GM21825 (cell line): ENCODE data around the gene RTN4RL2.

Experiments
- ATAC-seq: cut with Tn5 transposase; IDR thresholded peaks from one replicate; pipeline ENCODE4 v1.9.1; 2021; ENCODE audit warnings: mild to moderate bottlenecking, moderate library complexity; ENCODE audit not compliant: unreplicated experiment

The RTN4RL2 gene

DNA sequence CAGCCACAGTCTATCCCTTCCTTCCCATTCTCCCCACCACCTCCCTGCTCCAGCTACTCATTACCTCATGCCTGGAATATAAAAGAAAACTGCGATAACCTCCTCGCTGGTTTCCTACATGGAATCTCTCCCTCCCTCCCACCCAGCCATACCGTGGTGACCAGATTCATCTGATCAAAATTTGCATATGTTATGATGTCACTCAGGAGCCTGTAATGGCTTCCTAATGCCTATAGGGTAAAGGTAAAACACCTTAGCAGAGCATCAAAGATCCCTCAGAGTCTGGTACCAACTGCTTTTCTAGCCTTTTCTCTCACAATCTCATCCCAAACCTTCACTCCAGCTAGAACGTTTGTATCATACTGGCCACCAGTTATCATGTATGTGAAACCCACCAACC lies 19.6 kb downstream of the RTN4RL2 start:
- no peak for ATAC-seq

DNA sequence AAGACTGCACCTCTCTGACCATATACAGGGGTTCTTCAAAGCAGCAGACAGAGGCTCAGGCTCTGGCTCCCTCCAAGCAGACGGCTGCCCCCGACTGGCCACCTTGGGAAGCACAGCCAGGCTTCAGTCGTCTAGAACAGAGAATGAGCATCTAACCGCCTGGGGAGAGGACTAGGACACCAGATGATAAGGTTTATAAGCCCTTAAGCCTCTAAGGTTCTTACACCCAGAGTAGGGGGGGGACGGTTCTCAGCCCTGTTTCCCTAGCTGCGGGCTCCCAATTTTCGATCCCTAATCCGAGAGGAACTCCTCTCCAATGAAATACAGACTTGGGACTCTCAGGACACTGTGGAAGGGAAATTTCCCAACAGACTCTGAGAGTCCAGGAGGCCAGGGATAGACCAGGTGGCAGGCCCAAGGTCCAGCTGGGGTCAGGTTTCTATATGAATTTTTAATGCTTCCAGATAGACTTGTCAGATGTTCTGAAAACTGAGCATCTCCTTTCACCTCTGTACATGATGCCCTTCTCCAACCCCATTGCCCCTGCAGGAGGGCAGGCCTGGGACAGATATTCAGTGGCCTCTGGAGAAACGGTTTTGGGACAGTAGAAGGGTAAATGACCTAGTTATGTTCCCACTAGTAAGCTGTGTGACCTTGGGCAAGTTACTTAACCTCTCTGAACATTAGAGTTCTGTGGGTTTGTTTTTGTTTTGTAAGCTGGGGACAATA lies 20.2 kb downstream of the RTN4RL2 start:
- no peak for ATAC-seq

DNA sequence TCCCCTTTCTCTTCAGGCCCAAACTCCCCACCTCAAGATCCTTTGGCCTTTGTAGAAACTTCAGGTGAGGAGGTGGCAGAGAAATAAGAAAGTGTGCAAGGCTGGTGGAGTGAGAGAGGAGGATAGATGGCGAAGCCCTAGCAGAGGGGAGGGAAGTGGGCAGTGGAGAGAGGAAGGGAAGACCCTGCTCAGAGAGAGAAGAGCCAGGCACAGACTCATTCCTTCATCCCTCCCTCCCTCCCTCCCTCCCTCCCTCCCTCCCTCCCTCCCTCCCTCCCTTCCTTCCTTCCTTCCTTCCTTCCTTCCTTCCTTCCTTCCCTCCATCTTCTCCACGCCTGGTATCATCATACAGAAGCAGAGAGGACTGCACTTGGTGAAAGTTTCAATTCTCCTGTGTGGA lies 21.0 kb downstream of the RTN4RL2 start:
- ATAC-seq: no peak

DNA sequence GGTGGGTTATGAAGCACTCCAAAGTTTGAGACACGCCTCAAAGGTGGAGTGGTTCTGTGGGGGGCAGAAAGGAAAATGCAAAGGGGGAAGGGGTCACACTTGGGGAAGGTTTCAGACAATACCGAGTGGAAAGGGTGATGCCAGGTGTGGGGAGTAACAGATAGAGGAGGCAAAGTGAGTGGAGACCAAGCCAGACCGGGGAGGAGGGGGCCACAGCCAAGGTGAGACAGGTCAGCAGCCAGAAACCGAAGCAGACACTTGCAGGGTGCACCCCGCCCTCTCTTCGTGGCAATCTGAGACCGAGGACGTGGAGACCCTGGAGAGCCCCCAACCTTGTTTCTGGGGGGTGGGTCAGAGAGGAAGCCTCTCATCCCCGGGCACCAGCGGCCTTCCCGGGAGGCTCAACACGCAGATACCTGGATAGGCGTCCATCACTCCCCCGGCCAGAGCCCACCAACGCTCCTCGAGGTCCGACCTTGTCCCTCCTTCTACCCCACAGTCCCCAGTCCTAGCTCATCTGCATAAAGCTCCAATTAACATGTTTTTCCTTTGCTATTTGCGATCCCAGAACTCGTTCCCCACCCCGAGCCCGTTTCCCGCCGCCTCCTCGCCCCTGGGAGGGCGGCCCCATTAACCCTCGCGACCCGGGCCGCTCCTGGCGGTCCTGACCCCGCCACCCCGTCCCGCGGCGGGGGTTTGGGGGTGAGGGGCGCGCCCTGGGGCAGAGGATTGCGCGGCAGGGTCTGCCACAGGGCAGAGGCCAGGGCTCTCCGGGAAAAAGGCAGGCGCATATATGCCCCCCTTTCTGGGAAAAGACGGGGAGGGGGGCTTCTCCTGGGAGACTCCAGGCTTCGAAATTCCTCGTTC lies 21.8 kb downstream of the RTN4RL2 start:
- ATAC-seq: no peak

DNA sequence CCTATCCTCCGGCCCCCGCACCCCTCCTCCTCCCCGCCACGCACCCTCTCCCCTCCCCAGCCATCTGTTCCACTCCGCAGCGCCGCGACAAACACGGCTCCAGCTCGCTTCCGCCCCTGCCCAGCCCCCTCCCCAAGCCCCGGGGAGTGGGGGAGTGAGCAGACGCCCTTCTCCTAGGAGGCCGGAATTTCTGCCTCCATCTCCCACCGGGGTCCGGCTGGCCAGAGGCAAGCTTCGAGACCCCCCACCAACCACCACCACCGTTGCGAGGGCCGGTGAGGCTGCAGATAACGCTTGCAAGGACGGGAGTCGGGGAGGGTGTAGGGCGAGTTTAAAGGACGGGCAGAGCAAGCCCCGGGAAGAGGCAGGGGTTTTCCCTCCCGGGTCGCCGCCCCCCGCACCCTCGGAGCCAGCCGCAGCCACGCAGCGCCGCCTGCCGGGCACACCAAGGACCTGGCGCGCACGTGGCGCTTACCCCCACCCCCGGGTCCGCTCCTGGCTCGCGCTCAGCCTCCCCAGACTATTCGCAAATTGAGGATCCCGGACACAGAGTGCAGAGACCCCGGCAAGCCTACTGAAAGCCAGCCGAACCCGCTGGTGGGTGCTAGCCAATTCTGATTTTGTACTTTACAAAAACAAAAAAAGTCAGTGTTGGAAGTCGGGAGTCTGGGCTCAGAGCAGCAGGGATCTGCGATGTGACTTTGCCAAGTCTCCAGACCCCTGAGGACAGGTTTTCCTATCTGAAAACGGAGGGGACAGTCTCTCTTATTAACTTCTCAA lies 22.6 kb downstream of the RTN4RL2 start:
- ATAC-seq: peak; percentile 59

DNA sequence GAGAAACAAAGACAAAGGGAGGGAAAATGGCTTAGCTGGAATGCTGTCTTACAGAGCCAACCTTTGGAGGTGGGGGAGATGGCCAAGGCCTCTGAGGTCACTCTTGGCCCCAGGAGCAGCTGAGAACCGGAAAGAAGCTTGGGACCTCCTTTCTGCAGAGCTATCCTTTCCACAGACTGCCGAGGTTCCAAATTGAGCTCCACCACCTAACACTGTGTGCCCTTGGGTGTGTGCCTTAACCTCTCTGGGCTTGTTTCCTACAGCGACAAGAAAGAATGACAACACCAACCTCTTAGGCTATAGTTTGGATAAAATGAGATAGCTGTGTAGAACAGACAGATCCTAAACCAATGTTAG lies 23.2 kb downstream of the RTN4RL2 start:
- no peak for ATAC-seq

DNA sequence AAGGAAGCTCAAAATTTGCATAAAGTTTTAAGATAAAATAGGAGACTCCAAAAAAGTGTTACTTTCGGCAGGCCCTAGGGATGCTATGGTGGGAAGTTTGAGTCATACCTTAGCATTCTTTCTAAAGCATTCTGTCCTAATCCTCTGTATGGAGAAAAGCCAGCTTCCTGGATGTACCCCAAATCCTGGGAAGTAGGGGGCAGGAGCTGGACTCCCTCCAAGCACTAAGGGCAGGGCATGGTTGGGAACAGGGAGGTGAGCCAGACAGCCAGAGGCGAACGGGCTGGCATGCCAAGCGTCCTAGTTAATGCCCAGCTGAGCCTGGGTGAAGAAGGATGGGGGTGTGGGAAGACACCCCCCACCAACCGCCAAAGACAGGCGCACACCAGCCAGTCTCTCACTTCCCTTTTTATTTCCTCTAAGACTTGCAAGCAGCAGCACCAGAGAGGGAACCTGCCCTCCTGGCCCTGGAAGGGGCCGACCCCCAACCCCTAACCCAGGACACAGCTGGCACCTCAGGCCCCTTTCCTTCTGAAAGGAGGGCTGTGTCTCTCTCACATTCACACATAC lies 23.9 kb downstream of the RTN4RL2 start:
- ATAC-seq: peak; percentile 66

DNA sequence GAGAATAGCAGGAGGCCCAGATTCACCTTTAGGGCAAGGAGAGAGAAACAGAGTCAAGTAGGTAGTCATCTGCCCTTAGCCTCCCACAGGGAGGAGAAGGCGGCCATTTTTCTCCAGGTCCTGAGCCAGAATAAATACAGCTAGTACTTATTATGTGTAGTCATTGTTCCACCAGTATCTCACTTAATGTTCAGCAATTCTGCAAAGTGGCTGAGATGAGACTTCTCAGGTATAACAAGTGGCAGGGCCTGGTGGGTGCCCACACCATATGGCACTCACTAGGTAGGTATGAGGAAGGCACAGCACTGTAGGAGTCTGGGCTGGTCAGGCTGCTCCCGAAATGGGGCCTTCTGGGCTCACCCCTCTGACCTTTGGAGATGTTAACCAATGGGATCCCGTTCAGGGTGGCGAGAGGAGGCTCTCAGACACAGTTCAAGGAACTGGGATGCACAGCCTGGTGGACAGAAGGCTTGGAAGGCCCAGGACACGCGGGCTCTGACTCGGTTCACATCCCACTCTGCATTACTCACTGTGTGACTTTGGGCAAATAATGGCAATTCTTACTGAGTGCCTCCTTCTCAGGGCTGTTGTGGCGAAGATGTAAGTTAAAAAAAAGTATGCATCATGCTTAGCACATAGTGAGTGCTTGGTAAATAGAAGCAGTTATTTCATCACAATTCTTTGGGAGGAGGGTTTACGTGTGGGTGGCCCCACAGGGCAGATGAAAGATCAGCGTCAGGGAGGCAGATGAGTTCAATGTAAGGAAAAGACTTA lies 25.1 kb downstream of the RTN4RL2 start:
- ATAC-seq: no peak

DNA sequence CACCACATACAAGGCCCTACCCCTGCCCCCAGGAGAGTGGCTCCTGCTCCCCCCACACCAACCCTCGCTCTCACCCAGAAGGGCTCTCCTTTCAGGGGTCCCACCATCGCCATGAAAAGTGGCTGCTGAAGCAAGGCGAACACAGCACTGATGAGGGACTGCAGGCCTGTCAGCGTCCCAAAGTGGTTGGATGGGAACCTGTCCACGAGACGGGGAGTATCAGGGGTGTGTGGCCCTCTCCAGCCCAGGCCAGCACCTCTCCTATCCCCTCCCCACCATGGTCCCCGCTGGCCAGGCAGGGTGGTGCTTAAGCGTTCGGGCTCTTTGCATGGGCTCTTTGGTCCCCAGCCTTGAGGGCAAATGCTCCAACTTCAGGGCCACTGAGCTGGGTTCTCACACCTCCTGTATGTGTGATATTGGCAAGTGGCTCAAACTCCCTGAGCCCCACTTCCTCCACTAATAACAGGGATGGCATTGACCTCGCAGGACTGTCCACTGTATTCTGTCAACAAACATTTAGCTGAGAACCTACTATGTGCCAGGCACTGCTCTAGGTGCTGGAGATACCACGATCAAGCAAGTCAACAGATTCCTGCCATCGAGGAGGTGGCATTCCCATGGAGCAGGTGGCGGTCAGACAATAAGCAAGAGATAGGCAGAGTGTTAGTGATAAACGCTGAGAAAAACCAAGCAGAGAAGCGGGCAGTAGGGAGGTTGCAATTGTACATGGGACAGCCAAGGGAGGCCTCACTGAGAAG lies 26.9 kb downstream of the RTN4RL2 start:
- ATAC-seq: no peak

DNA sequence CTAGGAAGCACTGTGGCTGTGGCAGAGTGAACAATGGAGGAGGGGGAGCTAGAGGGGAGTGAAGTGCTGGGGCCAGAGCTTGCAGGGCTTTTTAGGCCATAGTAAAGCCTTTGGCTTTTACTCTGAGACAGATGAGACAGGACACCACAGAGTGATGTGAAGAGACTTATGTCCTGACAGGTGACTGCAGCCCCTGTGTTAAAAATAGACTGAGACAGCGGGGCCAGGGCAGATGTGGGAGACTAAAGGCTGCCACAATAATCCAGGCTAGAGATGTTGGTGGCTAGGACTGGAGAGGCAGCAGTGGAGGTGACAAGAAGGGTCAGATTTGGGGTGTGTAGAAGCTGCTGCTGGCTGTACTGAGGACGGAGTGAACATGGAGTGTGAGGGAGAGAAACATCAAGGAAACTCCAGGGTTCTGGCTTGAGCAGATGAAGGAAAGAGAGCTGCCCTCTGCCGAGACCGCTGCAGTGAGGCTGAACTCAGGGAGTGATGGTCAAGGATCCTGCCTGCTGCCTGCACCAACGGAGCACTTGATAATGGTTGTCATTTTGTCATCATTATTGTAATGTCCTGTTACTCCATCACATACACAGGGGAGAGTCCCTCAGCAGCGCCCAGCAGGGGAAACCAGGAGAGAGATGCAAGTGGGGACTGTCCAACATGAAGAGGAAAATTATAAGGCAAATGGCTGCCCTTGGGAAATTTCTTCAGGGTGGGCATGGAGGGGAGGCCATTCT lies 27.8 kb downstream of the RTN4RL2 start:
- ATAC-seq: no peak

DNA sequence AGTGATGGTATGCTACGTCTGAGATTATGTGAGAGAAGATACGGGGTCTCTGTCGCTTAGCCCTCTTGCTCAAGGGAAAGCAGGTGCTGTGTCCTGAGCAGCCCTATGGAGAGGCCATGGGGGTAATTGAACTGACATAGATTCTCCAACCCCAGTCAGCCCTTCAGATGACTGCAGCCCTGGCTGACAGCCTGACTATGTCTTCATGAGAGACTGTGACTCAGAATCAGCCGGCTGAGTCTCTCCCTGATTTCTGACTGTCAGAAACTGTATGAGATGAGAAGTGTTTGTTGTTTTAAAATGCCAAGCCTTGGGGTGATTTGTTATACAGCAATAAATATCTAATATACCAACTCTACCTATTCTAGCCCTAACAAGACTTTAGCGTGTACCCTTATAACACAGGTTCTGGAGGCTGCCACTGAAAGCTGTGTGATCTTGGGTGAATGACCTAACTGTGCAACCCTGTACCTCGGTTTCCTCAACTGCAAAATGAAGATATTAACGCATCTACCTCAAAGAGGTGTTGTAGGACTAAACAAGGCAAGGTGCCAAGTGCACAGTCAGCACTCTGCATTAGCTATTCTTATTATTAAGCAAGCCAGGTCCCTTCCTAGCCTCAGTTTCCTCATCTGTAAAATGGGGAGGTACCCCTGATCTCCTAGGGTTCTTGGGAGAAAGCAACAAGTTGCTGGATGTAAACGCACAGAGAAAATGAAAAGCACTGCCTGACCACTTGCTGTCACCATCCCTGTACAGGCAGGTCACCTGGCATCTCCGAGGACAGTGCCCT lies 30.3 kb downstream of the RTN4RL2 start:
- no peak for ATAC-seq

DNA sequence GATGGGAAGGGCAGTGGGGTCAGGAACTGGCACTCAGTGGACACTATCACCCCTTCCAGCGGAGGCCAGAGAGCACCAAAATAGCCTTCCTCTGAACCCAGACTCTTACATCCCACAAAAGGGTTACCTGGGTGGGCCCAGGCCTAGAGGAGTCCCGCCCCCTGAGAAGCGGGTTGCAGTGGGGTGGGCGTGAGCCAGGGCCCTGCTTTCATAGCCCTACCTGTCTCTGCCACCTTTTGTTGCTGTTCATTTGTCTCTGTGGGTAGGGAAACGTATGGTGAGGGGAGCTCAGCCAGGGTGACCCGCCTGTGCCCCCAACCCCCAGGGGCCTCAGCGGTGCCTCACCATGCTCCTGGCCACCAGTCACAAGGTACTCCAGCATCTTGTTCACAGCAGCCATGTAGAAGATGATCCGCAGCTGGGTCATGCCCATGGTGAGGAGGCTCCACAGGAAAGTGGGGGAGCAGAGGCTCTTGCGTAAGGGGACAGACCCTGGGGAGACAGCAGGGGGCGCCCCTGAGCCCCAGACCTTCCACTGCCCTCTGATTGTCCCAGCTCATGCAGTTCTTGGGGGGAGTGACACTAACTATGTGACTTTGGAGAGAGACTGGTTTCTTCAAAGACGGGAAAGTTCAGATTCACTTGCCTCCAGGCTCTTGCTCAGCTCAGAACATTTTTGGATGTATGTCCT lies 31.2 kb downstream of the RTN4RL2 start:
- ATAC-seq: no peak

DNA sequence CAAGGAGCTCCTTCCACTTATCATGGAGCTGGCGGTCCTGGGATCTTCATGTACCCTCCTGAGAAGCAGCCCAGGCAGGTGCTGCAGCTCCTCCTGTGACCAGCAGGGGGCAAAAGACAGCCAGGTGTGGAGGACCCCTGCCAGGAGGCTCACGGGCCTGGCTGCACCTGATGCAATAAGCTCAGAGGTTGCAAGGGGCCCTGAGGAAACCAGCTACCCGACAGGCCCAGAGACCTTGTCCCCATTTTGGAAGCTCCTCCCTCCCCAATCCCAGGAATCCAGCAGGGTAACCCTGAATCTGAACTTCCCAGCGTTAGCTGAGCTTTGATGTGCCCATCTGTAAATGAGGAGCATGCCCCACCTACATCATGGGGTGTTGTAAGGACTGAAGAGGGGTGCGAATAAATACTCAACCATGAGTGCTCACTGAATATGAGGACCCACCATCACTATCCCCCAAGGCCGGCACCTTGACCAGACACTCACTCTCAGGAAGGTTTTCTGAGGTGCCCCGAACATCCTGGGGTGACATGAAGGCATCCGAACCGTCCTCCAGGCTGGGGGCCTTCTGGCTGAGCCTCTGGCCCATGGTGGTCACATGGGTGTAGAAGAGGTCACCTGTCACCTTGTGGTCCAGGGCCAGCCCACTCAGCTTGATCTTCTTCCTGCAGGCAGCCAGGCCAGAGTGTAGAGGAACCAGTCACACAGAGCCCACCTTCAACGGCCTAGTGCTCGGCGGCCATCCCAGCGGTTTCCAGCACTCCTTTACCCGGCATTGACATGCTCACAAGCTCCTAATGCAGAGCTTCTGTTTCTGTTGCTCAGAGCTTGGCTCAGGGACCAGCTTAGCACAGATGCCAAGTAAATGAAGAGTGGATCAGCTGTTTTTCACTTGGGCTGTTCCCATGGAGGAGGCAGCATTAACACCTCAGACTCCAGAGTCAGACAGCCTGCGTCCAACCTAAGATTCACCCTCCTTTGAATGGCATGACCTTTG lies 33.5 kb downstream of the RTN4RL2 start:
- peak; percentile 67 for ATAC-seq

DNA sequence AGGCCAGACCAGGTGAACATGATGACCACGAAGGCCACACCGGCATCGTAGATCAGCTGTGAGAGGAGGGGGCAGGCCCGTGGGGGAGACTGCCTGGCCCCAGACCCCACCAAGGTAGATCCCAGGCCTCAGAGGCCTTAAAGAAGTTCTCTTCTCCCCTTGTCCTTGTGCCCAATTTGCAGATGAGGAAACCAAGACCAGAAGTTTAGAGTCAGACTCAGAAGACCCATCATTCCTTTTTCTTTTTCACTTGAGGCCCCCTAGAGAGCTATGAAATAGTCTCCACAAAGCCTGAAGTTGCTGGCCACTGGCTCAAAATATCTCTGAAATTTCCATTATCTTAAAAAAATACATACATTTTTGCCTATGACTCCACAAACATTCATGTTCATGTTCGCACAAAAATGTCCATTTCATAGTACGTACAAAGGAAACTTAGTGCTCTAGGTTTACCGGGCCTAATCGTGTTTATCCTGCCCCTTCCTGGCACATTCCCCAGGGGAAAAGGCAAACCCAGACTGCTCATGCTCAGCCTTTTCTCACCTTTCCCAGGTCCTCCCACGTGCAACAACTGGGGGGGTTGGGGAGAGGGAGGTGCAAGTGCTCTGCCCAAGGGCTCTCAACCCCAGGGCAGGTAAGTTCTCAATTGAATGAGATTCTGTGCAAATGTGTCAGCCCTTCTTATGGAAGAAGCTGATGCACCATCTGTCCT lies 35.9 kb downstream of the RTN4RL2 start:
- ATAC-seq: no peak

DNA sequence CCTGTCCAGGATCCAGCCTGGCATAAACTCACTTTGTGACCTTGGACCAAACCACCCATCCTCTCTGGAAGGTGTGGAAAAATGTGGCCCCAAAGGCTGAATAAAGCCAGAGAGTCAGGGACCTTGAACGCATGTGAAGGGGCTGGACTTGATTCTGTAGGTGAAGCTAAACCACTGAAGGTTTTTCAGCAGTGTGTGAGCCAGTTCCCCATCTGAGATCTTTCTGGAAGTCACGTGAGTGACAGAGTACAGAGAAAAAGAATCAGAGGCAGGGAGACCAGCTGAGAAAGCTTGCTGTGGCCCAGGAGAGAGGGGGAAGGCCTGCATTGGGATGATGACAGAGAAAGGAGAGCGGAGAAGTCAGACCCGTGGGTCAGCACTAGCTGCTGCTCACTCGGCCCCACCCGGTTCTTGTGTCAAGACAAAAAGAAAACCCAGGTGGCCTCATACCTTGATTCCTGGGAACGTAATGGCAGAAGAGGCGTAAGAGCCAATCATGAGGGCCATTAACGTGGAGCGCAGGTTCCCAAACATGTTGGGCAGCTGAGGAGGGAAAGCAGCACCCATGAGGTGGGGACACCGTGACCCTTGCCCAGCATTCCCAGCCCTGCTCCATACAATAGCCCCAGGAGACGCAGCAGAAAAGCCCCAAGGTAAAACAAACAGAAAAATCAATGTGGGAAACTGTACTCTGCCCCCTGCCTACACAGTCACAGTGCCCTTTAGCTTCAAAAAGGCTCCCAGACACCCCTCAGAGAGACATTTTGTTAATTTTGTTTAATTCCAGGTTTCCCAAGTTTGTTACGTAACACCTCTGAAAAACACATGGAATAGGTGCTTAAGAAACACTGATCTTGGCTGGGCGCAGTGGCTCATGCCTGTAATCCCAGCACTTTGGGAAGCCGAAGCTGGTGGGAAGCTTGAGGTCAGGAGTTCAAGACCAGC lies 37.2 kb downstream of the RTN4RL2 start:
- ATAC-seq: no peak
